Aortic smooth muscle cell (primary cell): ENCODE data around the gene CCDC90B. TPM values are rescaled to one million over a fixed set of nuclear protein-coding genes. Genes with fewer than 3 reads are reported as not detected.

Experiments used
- total RNA-seq: library from RNA; depleted of rRNA; stranded (reverse); fragments of >200 nt; gene quantifications from 2 replicates; pipeline ENCODE4 v1.2.3, GENCODE V29; 2014

The CCDC90B gene, protein sequence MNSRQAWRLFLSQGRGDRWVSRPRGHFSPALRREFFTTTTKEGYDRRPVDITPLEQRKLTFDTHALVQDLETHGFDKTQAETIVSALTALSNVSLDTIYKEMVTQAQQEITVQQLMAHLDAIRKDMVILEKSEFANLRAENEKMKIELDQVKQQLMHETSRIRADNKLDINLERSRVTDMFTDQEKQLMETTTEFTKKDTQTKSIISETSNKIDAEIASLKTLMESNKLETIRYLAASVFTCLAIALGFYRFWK
- 63.1 and 69.3 TPM in 2 replicates for total RNA-seq

DNA sequence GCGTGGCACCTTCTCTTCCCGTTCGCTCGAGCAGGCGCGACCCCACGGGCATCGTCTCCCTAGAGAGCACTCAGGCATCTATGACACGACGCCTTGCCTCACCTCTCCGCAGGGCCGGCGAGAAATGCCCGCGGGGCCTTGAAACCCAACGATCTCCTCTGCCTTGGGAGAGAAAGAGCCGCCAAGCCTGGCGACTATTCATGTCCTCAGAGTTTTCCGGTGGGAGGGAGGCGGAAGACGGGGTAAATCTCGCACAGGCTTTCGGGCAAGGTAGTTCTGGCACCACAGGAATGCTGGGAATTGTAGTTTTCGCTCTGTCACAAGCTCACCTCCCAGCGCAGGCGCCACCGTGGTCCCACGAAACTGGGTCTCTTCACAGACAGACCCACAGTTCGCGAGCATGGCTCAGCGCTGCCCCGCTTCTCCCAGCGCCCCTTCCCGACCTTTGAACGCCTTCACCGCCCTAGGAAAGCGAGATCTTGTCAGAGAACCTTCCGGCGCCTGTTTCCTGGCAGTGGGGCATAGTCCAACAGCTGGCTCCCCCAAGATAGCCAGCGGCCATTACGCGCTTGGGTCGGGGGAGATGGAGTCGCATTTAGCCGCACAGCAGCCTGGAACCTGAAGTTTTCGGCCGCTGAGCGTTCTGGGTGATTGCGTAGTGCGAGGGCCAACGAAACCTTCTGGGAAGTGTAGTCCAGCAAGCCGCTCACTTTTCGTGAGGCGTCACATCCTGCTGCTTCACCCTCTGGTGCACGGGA lies at the start of gene CCDC90B:
Gene CCDC90B (minus strand): TSS at position 597 of the 758 bp plus-strand sequence. CDS start 395 bp downstream, at position 202.

Other genes starting within 250 kb of the CCDC90B start
- 18.9 and 25.3 TPM in 2 replicates for gene RAB30, start 214.5 kb downstream of the CCDC90B start, total RNA-seq
- 33.4 and 40.0 TPM in 2 replicates for gene PCF11, start 129.2 kb downstream of the CCDC90B start, total RNA-seq
- 14.1 and 19.7 TPM in 2 replicates for gene ANKRD42, start 92.7 kb downstream of the CCDC90B start, total RNA-seq